ENCODE measurements around the gene SLC8A1. TPM values are rescaled to one million over a fixed set of nuclear protein-coding genes. Genes with fewer than 3 reads are reported as not detected.

The SLC8A1 gene
- total RNA-seq, 1 experiment from 2014 or later: 0.43 TPM

GRCh38 chr2:40483549-40484243 is 31.8 kb upstream of the SLC8A1 start:
- H3K27ac Mint-ChIP-seq (ENCODE audit: unreplicated experiment): no peak overlapping the region
- Histone ChIP-seq H3K9me3 (no peaks in the 10 kb centered on the region), H3K4me1 (no peaks in the 10 kb centered on the region), H3K27me3 (replicated peaks; ENCODE audit: control insufficient read depth, insufficient read depth, low read length) (no peaks in the 10 kb centered on the region), H3K36me3 (ENCODE audit: control insufficient read depth, insufficient read depth, low read length) (no peaks in the 10 kb centered on the region), H3K4me3 (ENCODE audit: low read depth, low read length) (no peak overlapping the region)
- ChIA-PET CTCF (no interaction called here), POLR2A (no interaction called here)
- TF ChIP-seq, protein P1, sequence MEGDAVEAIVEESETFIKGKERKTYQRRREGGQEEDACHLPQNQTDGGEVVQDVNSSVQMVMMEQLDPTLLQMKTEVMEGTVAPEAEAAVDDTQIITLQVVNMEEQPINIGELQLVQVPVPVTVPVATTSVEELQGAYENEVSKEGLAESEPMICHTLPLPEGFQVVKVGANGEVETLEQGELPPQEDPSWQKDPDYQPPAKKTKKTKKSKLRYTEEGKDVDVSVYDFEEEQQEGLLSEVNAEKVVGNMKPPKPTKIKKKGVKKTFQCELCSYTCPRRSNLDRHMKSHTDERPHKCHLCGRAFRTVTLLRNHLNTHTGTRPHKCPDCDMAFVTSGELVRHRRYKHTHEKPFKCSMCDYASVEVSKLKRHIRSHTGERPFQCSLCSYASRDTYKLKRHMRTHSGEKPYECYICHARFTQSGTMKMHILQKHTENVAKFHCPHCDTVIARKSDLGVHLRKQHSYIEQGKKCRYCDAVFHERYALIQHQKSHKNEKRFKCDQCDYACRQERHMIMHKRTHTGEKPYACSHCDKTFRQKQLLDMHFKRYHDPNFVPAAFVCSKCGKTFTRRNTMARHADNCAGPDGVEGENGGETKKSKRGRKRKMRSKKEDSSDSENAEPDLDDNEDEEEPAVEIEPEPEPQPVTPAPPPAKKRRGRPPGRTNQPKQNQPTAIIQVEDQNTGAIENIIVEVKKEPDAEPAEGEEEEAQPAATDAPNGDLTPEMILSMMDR (IDR thresholded peaks at IDR 0.05; ENCODE audit: insufficient read depth in 1 of 2, low read depth in 1 of 2, low read length in 1 of 2, severe bottlenecking in 1 of 2, unreplicated experiment in 1 of 2): no peak
- H3K36me3 Mint-ChIP-seq (ENCODE audit: insufficient read depth, unreplicated experiment): no peaks in the 10 kb centered on the region
- H3K9me3 Mint-ChIP-seq (ENCODE audit: unreplicated experiment): no peaks in the 10 kb centered on the region
- no TSS peak for BruUV-seq (replicated peaks)
- H3K27me3 Mint-ChIP-seq (ENCODE audit: insufficient read depth, unreplicated experiment): peaks cover 3% of the 10 kb centered on the region
- intact Hi-C loops (cut with micrococcal nuclease; ENCODE audit: unreplicated experiment): no loop called here
- no peak for DNase-seq
- no peaks in the 10 kb centered on the region for H3K4me1 Mint-ChIP-seq (ENCODE audit: low read depth, unreplicated experiment)
- H3K4me3 Mint-ChIP-seq (ENCODE audit: unreplicated experiment): no peak overlapping the region

DNA sequence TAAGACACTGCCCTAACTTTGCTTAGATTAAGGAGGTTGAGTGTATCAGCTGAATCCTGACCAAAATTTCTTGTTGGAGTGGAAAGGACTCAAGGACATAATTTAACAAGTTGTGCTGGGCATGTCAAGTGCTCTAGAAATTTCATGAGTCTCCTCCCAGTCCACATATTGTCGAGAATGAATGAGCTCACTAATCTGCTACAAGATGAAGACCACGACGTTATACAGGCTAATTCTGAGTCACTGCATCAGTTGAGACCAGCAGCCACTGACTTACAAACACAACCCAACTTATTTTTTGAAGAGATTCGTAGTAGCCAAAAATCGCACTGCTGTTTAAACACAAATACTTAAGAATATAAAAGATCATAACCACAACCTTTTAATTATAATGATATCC is 28.7 kb upstream of the SLC8A1 start:
- H3K27me3 Mint-ChIP-seq (ENCODE audit: insufficient read depth, unreplicated experiment): peaks cover 3% of the 10 kb centered on the region
- Histone ChIP-seq H3K27me3 (replicated peaks; ENCODE audit: control insufficient read depth, insufficient read depth, low read length) (no peaks in the 10 kb centered on the region), H3K9me3 (no peaks in the 10 kb centered on the region), H3K4me1 (no peaks in the 10 kb centered on the region), H3K36me3 (ENCODE audit: control insufficient read depth, insufficient read depth, low read length) (no peaks in the 10 kb centered on the region), H3K4me3 (ENCODE audit: low read depth, low read length) (no peak overlapping the region)
- intact Hi-C loops (cut with micrococcal nuclease; ENCODE audit: unreplicated experiment): no loop called here
- no peak overlapping the region for H3K4me3 Mint-ChIP-seq (ENCODE audit: unreplicated experiment)
- TF ChIP-seq, protein P1 (IDR thresholded peaks at IDR 0.05; ENCODE audit: insufficient read depth in 1 of 2, low read depth in 1 of 2, low read length in 1 of 2, severe bottlenecking in 1 of 2, unreplicated experiment in 1 of 2): no peak
- ChIA-PET CTCF (no interaction called here), POLR2A (no interaction called here)
- no peaks in the 10 kb centered on the region for H3K36me3 Mint-ChIP-seq (ENCODE audit: insufficient read depth, unreplicated experiment)
- DNase-seq: no peak
- BruUV-seq (replicated peaks): no TSS peak
- no peaks in the 10 kb centered on the region for H3K4me1 Mint-ChIP-seq (ENCODE audit: low read depth, unreplicated experiment)
- H3K9me3 Mint-ChIP-seq (ENCODE audit: unreplicated experiment): no peaks in the 10 kb centered on the region
- no peak overlapping the region for H3K27ac Mint-ChIP-seq (ENCODE audit: unreplicated experiment)

DNA sequence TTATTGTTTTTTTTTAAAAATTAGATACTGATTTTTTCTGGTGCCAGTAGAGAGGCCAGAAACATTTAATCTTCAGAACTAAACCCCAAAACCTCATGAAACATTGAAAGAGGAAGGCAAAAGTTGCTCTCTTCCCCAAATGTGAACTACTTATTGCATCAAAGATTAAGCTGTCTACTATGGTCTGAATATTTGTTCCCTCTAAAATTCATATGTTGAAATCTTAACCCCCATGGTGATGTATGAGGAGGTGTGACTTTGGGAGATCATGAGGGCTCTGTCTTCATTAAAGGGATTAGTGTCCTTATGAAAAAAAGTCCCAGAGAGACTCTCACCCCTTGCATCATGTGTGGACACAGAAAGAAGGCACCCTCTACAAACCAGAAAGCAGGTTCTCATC is 28.2 kb upstream of the SLC8A1 start:
- CTCF ChIA-PET: no interaction called here
- POLR2A ChIA-PET: no interaction called here
- no peak overlapping the region for H3K4me3 Mint-ChIP-seq (ENCODE audit: unreplicated experiment)
- H3K27ac Mint-ChIP-seq (ENCODE audit: unreplicated experiment): no peak overlapping the region
- no peaks in the 10 kb centered on the region for H3K36me3 Mint-ChIP-seq (ENCODE audit: insufficient read depth, unreplicated experiment)
- Histone ChIP-seq H3K4me1 (no peaks in the 10 kb centered on the region), H3K9me3 (no peaks in the 10 kb centered on the region), H3K36me3 (ENCODE audit: control insufficient read depth, insufficient read depth, low read length) (no peaks in the 10 kb centered on the region), H3K4me3 (ENCODE audit: low read depth, low read length) (no peak overlapping the region), H3K27me3 (replicated peaks; ENCODE audit: control insufficient read depth, insufficient read depth, low read length) (no peaks in the 10 kb centered on the region)
- DNase-seq: no peak
- intact Hi-C loops (cut with micrococcal nuclease; ENCODE audit: unreplicated experiment): no loop called here
- H3K27me3 Mint-ChIP-seq (ENCODE audit: insufficient read depth, unreplicated experiment): peaks cover 3% of the 10 kb centered on the region
- TF ChIP-seq, protein P1 (IDR thresholded peaks at IDR 0.05; ENCODE audit: insufficient read depth in 1 of 2, low read depth in 1 of 2, low read length in 1 of 2, severe bottlenecking in 1 of 2, unreplicated experiment in 1 of 2): no peak
- no peaks in the 10 kb centered on the region for H3K4me1 Mint-ChIP-seq (ENCODE audit: low read depth, unreplicated experiment)
- no peaks in the 10 kb centered on the region for H3K9me3 Mint-ChIP-seq (ENCODE audit: unreplicated experiment)
- no TSS peak for BruUV-seq (replicated peaks)

Measured in Caco-2 (cell line).